ENCODE measurements around the gene NIT1. TPM values are rescaled to one million over a fixed set of nuclear protein-coding genes. Genes with fewer than 3 reads are reported as not detected.

The NIT1 gene
- total RNA-seq, 1 experiment from 2014 or later = 25.1 TPM

DNA sequence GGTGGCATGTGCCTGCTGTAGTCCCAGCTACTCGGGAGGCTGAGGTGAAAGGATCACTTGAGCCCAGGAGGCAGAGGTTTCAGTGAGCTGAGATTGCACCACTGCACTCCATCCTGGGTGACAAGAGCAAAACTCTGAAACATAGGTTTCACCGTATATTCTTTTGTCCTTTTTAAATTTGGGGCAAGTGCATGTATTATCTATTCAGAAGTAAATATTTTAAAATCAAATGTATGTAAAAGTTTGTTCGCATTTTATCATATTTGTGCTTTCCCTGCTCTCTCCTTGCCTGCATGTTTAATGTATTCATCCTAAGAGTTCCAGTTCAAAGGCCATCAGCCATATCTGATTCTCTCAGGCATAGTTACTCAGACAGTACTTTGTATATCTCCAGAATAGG, 27.9 kb downstream of the NIT1 start:
- DNase-seq (ENCODE audit: low spot score) = no peak

DNA sequence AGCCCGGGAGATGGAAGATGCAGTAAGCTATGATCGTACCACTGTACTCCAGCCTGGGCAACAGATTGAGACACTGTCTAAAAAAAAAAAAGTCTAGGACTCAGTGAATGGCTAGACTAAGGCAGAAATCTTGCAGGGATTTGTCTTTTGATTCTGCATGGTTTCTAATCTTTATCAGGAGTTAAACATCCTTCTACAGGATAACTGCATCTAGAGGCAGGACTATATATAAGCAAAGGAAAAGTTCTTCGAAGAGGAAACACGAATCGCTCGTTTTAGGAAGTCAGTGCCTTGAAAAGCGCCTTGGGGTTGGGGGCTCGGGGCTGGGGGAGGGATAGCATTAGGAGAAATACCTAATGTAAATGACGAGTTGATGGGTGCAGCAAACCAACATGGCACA, 35.3 kb downstream of the NIT1 start:
- DNase-seq (ENCODE audit: low spot score) = no peak

DNA sequence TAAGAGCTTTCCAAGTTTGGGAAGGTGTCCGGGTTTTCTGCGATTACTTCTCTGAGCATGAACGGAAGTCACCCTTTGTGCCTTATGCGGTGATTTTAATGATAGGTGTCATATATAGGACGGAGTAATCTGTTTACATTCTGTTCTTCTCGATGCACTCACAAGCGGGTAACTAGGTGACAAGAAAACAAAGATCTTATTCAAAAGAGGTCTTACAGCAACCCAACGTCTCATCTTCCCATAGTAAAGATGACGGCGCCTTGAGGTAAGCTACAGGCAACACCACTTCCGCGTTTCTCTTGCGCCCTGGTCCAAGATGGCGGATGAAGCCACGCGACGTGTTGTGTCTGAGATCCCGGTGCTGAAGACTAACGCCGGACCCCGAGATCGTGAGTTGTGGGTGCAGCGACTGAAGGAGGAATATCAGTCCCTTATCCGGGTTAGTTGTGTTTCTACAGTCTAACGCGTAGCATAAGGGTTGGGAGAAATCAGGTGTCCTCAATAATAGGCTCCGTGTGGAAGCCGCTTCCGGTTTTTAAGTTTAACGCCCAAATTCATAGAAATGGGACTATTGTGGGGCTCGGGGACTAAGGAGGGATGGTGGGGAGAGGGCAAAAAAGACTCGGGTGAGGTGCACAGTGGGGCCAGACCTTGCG, 35.9 kb downstream of the NIT1 start, which contains the start of gene UFC1:
TSS of gene UFC1 (plus strand) at position 297 of the 656 bp plus-strand sequence. CDS start at position 317, 20 bp downstream.
- DNase-seq (ENCODE audit: low spot score) = peak; percentile 92

DNA sequence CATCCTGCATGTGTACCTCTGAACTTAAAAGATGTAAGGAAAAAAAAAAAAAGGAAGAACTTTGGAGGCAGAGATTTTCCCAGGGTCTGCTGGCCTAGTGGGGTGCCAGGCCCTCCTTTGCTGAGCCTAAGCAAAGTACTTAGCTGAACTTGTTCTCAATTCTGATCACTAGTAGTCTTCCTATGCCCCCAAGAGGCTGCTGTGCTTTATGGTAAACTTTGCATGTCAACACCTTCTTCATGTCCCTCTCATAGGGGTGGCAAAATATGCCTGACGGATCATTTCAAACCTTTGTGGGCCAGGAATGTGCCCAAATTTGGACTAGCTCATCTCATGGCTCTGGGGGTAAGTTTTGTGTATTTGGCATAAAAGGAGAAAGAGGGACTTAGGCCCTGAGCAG, 40.0 kb downstream of the NIT1 start:
- no peak for DNase-seq (ENCODE audit: low spot score)

DNA sequence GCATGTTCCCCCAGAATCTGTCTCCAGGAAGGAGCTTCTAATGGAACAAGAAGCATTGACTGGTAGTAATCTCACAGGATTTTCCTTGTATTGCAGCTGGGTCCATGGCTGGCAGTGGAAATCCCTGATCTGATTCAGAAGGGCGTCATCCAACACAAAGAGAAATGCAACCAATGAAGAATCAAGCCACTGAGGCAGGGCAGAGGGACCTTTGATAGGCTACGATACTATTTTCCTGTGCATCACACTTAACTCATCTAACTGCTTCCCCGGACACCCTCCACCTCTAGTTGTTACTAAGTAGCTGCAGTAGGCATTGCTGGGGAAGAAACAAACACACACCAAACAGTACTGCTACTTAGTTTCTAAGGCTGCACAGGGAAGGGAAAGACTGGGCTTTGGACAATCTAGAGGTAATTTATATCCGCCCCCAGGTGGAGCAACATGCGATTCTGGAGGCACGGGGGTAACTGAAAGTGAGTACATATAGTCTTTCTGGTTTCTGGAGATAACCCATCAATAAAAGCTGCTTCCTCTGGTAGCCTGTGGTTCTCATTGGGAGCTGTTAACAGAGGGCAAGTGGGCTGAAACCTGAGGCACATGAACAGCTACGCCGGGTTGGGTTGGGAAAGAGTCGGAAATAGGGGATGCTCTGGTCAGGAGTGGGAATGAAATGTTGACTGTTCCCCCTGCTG, 40.6 kb downstream of the NIT1 start:
- no peak for DNase-seq (ENCODE audit: low spot score)

DNA sequence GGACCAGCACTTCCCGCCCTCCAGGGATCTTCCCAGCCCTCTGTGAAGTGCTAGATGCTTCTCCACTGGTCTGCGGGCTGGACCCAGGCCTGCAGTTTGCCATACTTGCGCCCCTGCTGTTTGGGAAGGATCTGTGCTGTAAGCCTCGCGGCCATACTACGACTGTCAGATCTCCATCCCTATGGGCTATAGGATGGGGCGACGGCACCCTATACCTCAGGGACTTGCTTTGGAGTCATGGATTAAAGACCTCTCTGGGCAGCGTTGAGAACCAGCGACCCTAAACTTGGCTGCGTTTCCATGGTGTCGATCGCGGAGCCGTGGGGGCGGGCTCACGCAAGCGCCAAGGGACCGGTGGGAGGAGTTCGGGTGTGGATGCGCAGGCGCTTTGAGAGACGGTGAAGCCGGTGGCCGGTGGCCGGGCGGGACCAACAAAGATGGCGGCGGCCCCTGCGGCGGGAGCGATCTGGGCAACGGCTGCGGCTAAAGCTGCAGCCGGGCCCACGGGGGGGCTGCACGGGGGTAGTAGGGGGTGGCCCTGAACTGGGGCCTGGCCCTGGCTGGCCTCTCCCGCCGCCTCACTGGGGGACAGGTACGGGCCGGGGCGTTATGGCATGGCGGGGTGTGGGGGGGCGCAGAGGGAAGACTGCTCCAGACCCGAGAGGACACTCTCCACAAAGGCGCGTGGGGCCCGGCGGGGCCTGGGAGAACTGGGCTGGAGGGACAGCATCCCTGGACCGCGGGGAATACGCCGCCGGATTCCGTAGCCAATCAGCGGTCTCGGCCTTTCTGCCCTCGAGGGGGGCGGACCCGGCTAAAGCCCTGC, 41.4 kb downstream of the NIT1 start, which contains the start of gene USP21:
TSS of gene USP21 (plus strand) at position 414 of the 826 bp plus-strand sequence. CDS start 1,141 bp downstream, outside the sequence.
- peak; percentile 95 for DNase-seq (ENCODE audit: low spot score)

DNA sequence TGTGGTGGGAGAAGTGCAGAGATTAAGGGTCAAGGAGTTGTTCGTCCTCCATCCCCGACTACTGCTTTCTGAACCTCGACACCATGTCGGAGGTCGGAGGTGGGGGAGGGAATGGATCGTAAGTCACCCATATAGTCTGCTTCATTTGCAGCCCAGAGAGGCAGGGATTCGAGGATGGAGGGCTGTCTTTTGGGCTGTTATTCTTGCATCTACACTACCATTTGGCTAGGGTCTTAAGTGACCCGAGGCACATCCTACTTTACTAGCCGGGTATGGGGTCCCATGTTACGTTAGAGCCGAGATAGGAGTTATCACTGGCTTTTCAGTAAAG, 42.0 kb downstream of the NIT1 start:
- peak; percentile 29 for DNase-seq (ENCODE audit: low spot score)

DNA sequence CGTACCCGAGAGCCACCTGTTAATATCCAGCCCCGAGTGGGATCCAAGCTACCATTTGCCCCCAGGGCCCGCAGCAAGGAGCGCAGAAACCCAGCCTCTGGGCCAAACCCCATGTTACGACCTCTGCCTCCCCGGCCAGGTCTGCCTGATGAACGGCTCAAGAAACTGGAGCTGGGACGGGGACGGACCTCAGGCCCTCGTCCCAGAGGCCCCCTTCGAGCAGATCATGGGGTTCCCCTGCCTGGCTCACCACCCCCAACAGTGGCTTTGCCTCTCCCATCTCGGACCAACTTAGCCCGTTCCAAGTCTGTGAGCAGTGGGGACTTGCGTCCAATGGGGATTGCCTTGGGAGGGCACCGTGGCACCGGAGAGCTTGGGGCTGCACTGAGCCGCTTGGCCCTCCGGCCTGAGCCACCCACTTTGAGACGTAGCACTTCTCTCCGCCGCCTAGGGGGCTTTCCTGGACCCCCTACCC, 42.8 kb downstream of the NIT1 start:
- no peak for DNase-seq (ENCODE audit: low spot score)

DNA sequence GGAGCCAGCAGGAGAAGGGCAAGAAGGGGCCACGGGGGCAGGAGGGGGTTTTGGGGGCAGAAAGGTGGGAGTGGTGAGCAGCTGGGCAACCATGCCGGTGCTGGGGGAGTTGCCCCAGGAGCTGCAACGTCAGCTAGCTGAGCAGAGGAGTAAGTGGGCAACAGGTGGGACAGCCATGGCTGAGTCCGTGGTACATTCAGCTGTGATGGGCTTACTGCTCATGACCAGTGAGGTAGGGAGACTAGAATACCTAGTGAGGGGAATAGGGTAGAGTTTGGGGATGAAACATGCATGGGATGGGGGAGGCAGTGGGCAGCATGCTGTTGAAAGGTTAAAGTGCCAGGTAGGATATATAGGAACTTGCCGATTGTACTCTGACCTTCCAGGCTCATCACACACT, 43.7 kb downstream of the NIT1 start:
- no peak for DNase-seq (ENCODE audit: low spot score)

DNA sequence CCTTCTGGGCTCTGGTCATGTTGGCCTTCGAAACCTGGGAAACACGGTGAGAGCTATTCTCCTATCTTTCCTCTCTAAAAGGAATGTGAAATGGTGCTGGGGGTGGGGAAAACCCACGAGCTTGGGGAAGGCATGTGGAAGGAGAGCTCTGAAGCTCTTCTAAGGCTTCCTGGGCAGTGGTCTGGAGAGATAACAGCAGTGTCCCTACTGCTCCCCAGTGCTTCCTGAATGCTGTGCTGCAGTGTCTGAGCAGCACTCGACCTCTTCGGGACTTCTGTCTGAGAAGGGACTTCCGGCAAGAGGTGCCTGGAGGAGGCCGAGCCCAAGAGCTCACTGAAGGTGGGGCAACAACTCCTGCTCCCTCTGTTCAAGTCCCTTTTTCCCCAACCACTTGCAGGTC, 44.1 kb downstream of the NIT1 start:
- no peak for DNase-seq (ENCODE audit: low spot score)

DNA sequence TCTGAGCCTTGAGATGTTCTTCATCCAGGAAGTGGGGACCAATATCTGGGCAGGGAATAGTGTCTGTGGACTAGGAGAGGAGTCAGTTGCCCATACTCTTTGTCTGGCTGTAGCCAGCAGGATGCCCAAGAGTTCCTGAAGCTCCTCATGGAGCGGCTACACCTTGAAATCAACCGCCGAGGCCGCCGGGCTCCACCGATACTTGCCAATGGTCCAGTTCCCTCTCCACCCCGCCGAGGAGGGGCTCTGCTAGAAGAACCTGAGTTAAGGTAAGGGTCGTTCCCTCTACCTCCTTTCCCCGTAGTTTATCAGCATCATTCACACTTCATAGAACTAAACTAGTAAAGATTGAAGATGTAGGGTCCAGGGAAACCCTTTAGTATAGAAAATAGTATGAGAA, 44.9 kb downstream of the NIT1 start:
- DNase-seq (ENCODE audit: low spot score) = no peak

DNA sequence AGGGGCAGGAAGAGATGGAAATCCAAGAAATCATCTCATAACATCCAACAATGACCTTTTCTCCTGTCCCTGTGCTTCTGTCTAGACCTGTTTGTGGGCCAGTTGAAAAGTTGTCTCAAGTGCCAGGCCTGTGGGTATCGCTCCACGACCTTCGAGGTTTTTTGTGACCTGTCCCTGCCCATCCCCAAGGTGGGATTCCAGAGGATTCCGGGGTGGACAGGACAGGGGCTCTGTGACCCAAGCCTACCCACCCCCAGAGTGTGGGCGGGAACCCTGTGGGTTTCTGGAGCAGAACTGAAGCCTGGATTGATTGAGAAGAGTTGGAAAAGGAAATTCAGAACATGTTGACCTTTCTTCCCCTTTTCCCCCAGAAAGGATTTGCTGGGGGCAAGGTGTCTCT, 45.9 kb downstream of the NIT1 start:
- DNase-seq (ENCODE audit: low spot score) = no peak

DNA sequence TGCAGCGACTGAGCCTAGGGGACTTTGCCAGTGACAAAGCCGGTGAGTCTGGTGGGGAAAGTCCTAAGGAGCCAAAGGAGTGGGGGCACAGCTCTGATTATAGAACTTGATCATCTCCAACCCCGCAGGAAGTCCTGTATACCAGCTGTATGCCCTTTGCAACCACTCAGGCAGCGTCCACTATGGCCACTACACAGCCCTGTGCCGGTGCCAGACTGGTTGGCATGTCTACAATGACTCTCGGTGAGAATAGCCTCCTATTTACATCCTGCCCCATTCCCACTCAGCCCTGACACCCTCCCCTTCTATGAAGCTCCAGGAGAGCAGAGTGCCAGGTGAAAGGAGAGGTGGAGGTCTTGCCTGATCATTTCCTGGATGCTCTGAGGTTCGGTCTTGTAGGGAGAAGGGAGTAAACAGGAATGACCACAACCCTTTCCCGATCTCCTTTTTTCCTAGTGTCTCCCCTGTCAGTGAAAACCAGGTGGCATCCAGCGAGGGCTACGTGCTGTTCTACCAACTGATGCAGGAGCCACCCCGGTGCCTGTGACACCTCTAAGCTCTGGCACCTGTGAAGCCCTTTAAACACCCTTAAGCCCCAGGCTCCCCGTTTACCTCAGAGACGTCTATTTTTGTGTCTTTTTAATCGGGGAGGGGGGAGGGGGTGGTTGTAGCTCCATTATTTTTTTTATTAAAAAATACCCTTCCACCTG, 47.2 kb downstream of the NIT1 start:
- no peak for DNase-seq (ENCODE audit: low spot score)

DNA sequence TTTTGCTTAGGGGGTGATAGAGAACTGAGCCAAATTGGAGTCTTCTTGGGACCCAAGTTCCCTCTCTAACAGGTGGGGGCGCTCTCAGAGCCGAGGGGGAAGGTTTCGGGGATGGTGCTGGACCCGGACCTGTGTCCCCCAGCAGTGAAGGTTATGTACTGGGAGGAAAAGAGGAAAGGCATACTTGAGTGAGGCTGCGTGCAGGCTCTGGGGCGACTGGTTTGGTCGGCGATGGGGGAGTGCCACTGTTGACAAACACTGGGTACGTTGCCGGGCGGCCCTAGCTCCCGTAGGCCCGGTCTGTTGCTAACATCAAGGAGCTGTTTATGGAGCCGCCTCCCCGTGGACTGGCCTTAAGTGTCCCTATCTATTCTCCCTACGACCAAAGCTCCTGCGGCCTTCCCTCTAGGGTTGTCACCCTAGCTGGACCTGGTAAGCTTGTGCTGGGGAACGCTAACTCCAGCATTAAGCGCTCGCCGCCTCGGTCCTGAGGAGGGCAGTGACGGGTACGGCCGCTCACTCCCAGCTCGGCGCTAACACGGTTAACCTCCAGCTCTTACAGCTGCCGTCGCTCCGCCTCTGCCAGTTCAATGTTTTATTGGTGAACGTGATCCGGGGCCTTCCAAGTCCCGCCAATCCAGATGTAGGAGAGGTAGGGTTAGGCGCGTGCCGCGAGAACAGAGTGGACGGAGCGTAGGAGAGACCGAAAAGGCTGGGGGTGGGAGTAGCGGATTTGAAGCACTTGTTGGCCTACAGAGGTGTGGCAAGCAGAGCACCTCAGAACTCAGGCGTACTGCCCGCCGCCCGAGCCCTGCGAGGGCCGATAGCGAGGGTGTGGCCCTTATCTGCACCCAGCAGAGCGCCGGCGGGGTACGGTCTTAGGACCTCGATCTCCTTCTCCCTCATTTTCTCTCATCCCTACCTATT, 48.1 kb downstream of the NIT1 start, which contains the start of gene PPOX:
TSS of gene PPOX (plus strand) at position 685 of the 927 bp plus-strand sequence. CDS start 422 bp downstream, outside the sequence.
- peak; percentile 98 for DNase-seq (ENCODE audit: low spot score)

DNA sequence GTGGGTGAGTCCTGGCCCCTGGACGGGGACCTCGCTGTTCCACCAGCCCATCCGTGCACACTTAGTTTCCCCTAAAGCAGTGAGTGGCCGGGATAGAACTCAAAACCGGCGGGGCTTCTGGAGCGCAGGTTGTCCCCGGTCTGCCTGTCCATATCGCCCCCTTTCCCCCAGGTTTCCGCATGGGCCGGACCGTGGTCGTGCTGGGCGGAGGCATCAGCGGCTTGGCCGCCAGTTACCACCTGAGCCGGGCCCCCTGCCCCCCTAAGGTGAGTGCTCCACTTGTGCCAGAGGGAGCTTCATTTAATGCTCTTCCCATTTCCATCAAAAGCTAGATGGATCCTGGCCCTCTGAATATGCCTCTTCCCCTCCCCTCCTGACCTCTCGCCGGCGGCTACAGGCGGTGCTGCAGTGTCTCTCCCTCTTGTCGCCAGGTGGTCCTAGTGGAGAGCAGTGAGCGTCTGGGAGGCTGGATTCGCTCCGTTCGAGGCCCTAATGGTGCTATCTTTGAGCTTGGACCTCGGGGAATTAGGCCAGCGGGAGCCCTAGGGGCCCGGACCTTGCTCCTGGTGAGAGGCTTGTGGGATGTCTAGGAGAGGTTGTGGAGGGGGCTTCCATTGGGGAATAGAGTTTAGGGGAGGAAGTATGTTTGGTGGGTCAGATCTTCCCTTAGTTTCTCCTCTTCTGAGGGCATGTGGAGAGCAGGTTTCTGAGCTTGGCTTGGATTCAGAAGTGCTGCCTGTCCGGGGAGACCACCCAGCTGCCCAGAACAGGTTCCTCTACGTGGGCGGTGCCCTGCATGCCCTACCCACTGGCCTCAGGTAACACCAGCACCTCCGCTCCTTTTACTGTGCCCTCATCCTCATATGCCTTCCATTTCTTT, 49.0 kb downstream of the NIT1 start:
- DNase-seq (ENCODE audit: low spot score) = peak; percentile 26

DNA sequence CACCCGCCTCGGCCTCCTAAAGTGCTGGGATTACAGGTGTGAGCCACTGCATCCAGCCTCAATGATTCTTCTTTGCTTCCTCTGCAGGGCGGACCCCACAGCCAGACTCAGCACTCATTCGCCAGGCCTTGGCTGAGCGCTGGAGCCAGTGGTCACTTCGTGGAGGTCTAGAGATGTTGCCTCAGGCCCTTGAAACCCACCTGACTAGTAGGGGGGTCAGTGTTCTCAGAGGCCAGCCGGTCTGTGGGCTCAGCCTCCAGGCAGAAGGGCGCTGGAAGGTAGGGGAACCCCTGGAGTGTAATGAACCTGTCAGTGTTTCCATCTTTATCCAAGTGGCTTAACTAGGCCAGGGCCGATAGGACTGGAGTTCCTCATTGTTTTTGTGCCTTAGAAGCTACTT, 51.0 kb downstream of the NIT1 start:
- DNase-seq (ENCODE audit: low spot score) = no peak

All from HT-29 (cell line).